Endodermal cell (in vitro differentiated cells): ENCODE measurements around the gene ARMH3. TPM values are rescaled to one million over a fixed set of nuclear protein-coding genes. Genes with fewer than 3 reads are reported as not detected.

ENCODE experiments used
- DNase-seq: peaks from one replicate; pipeline ENCODE4 v3.0.0-alpha.2; 2017
- H3K27ac ChIP-seq: 2 replicates; pipeline ENCODE4 v1.5.1; 2013; ENCODE audit warnings: mild to moderate bottlenecking, low read depth, low read length, moderate library complexity
- H3K27me3 ChIP-seq: 2 replicates; pipeline ENCODE4 v1.6.1; 2013; ENCODE audit warnings: mild to moderate bottlenecking, low read length, moderate library complexity; ENCODE audit not compliant: insufficient read depth, control insufficient read depth, poor library complexity, severe bottlenecking
- H3K36me3 ChIP-seq: 2 replicates; pipeline ENCODE4 v1.7.0; 2013; ENCODE audit warnings: mild to moderate bottlenecking, low read length, moderate library complexity; ENCODE audit not compliant: control insufficient read depth, insufficient read depth
- H3K4me1 ChIP-seq: one replicate; pipeline ENCODE4 v1.7.0; 2013; ENCODE audit warnings: low read length; ENCODE audit not compliant: control insufficient read depth, insufficient read depth
- H3K4me3 ChIP-seq: 2 replicates; pipeline ENCODE4 v1.5.1; 2013; ENCODE audit warnings: mild to moderate bottlenecking, low read length, moderate library complexity
- H3K9ac ChIP-seq: 2 replicates; pipeline ENCODE4 v1.6.1; 2013; ENCODE audit warnings: mild to moderate bottlenecking, low read length, moderate library complexity; ENCODE audit not compliant: poor library complexity, severe bottlenecking; ENCODE audit errors: extremely low read depth
- H3K9me3 ChIP-seq: 2 replicates; pipeline ENCODE4 v1.6.1; 2013; ENCODE audit warnings: mild to moderate bottlenecking, low read length, moderate library complexity; ENCODE audit not compliant: control insufficient read depth
- H3K27ac Mint-ChIP-seq: 2 replicates; pipeline ENCODE4 v1.8.0; 2020; ENCODE audit warnings: mixed read lengths
- H3K27me3 Mint-ChIP-seq: 2 replicates; pipeline ENCODE4 v1.8.0; 2021; ENCODE audit warnings: mild to moderate bottlenecking, mixed read lengths; ENCODE audit not compliant: insufficient read depth
- H3K36me3 Mint-ChIP-seq: 2 replicates; pipeline ENCODE4 v1.8.0; 2020; ENCODE audit warnings: low read depth, mixed read lengths
- H3K4me1 Mint-ChIP-seq: 2 replicates; pipeline ENCODE4 v1.8.0; 2020; ENCODE audit warnings: mixed read lengths
- H3K4me3 Mint-ChIP-seq: 2 replicates; pipeline ENCODE4 v1.8.0; 2020; ENCODE audit warnings: mild to moderate bottlenecking, moderate library complexity, mixed read lengths
- H3K9me3 Mint-ChIP-seq: 2 replicates; pipeline ENCODE4 v1.8.0; 2020; ENCODE audit warnings: mild to moderate bottlenecking, mixed read lengths
- WGBS, 2 experiments: methylation state at CpG; one replicate each; pipeline versions ENCODE4 v1.1.5 to v1.1.7; 2013; ENCODE audit warnings: missing lambda C conversion rate in 2 of 2, mixed read lengths in 1 of 2; ENCODE audit not compliant: insufficient coverage in 1 of 2, insufficient read length in 1 of 2; 5-methylcytosine and 5-hydroxymethylcytosine counted together
- total RNA-seq, 2 donors: library from RNA; stranded (reverse); fragmentation: NEBNext Ultra II Directional in 1 of 2; extraction: Animal tissue kit (Norgen Biotek cat#: 25700) in 1 of 2; gene quantifications; 2 replicates in 1 of 2; 3 replicates in 1 of 2; pipeline ENCODE4 v1.2.1, GENCODE V29; 2021
- TF ChIP-seq, protein P1 (sequence below): fragments of 200-600 bp; sonication (generic); conservative IDR thresholded peaks from 2 replicates; pipeline ENCODE4 v1.5.0; 2021; ENCODE audit warnings: antibody characterized with exemption, mild to moderate bottlenecking

The ARMH3 gene
- total RNA-seq, 2 donors from 2014 or later: 18.0 to 19.7 TPM

- Histone ChIP-seq H3K4me1 (peaks cover 14% of the 10 kb centered on the region), H3K27ac (no peak overlapping the region), H3K9ac (no peak overlapping the region), H3K27me3 (no peaks in the 10 kb centered on the region), H3K36me3 (peaks cover 48% of the 10 kb centered on the region), H3K9me3 (no peaks in the 10 kb centered on the region), H3K4me3 (no peak overlapping the region)
- WGBS, 2 experiments: no CpG with 5 or more reads among the region's 1 CpG
- DNase-seq: no peak
- Mint-ChIP-seq H3K36me3 (peaks cover 49% of the 10 kb centered on the region), H3K27ac (no peak overlapping the region), H3K4me3 (no peak overlapping the region), H3K9me3 (no peaks in the 10 kb centered on the region), H3K4me1 (peaks cover 15% of the 10 kb centered on the region), H3K27me3 (no peaks in the 10 kb centered on the region)
- TF ChIP-seq, protein P1, sequence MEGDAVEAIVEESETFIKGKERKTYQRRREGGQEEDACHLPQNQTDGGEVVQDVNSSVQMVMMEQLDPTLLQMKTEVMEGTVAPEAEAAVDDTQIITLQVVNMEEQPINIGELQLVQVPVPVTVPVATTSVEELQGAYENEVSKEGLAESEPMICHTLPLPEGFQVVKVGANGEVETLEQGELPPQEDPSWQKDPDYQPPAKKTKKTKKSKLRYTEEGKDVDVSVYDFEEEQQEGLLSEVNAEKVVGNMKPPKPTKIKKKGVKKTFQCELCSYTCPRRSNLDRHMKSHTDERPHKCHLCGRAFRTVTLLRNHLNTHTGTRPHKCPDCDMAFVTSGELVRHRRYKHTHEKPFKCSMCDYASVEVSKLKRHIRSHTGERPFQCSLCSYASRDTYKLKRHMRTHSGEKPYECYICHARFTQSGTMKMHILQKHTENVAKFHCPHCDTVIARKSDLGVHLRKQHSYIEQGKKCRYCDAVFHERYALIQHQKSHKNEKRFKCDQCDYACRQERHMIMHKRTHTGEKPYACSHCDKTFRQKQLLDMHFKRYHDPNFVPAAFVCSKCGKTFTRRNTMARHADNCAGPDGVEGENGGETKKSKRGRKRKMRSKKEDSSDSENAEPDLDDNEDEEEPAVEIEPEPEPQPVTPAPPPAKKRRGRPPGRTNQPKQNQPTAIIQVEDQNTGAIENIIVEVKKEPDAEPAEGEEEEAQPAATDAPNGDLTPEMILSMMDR: no peak
These were observed 87.0 kb downstream of the ARMH3 start for GRCh38 chr10:101968940-101969321.

DNA sequence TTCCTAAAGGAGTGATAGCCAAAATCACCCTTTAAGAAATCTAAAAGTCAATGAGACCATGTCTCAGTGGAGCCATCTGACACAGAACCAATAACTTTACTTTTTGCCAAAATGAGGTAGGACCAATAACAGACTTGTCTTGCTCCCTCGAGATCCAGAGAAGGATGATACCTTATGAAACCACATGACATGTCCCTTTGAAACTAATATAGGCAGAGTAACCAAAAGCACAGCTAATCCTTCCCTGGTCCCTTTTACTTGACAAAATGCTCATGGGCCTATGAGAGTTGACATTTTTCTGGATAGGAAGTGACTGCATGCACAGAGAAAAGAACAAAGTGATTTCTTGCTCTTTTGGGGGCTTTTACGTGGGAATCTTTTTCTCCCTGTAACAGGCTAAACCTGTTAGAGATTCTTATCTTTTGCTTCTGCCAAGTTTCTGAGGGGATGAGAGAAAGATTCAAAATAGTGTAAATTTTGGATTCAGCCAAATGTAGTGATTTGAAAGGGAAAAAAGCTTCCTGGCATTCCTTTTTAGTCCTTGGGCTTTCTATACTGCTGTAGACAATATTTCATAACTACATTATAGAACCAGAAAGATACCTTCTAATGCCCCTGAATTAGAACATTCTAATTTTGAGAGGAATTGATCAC, 87.6 kb downstream of the ARMH3 start:
- H3K9me3 ChIP-seq: no peaks in the 10 kb centered on the region
- WGBS, 2 experiments: 97 to 100% methylated on average over 1 to 2 of the region's 2 CpGs
- H3K9ac ChIP-seq: no peak overlapping the region
- peaks cover 50% of the 10 kb centered on the region for H3K36me3 Mint-ChIP-seq
- TF ChIP-seq, protein P1: no peak
- peaks cover 15% of the 10 kb centered on the region for H3K4me1 Mint-ChIP-seq
- no peak for DNase-seq
- no peak overlapping the region for H3K27ac ChIP-seq
- H3K27me3 ChIP-seq: no peaks in the 10 kb centered on the region
- H3K27me3 Mint-ChIP-seq: no peaks in the 10 kb centered on the region
- H3K4me3 ChIP-seq: no peak overlapping the region
- no peak overlapping the region for H3K4me3 Mint-ChIP-seq
- H3K27ac Mint-ChIP-seq: no peak overlapping the region
- peaks cover 14% of the 10 kb centered on the region for H3K4me1 ChIP-seq
- peaks cover 43% of the 10 kb centered on the region for H3K36me3 ChIP-seq
- H3K9me3 Mint-ChIP-seq: no peaks in the 10 kb centered on the region

DNA sequence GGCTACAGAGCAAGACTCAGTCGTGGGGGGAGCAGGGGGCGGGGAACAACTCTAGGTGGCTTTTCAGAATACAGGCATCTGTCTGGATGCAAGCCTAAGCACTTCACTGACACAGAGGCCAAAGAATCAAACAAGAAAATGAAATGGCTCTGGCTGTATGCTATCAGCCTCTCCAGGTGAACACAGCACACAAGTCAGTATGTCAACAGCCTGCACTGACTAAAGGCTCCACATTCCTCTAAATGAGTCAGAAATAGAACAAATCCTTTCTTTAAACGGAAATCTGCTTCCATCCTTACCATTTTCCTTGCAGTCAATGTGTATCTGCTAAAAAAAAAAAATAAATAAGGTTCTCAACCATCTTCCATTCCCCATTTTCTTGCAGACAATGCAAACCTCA, 88.3 kb downstream of the ARMH3 start:
- peaks cover 15% of the 10 kb centered on the region for H3K4me1 Mint-ChIP-seq
- no peak overlapping the region for H3K9ac ChIP-seq
- WGBS, 2 experiments: 88 to 94% methylated on average over 3 of the region's 3 CpGs

More for the DNA sequence above, 88.3 kb downstream of the ARMH3 start:
- peaks cover 47% of the 10 kb centered on the region for H3K36me3 Mint-ChIP-seq
- peaks cover 39% of the 10 kb centered on the region for H3K36me3 ChIP-seq
- no peak overlapping the region for H3K27ac Mint-ChIP-seq
- no peak for DNase-seq
- no peak overlapping the region for H3K4me3 ChIP-seq
- H3K9me3 ChIP-seq: no peaks in the 10 kb centered on the region
- TF ChIP-seq, protein P1: no peak
- no peak overlapping the region for H3K4me3 Mint-ChIP-seq
- H3K9me3 Mint-ChIP-seq: no peaks in the 10 kb centered on the region
- no peaks in the 10 kb centered on the region for H3K27me3 ChIP-seq
- H3K4me1 ChIP-seq: peaks cover 14% of the 10 kb centered on the region
- no peaks in the 10 kb centered on the region for H3K27me3 Mint-ChIP-seq
- no peak overlapping the region for H3K27ac ChIP-seq
